ENCODE results near the gene NUMBL. TPM values are rescaled to one million over a fixed set of nuclear protein-coding genes. Genes with fewer than 3 reads are reported as not detected.

NUMBL gene
- total RNA-seq, 4 donors from 2014 or later = 20.5 to 38.2 (median 29.3) TPM

GRCh38 chr19:40697007-40697406, 6.6 kb upstream of the NUMBL start:
- 95% methylated on average over 6 of the region's 6 CpGs for WGBS
- peaks cover 62% of the 10 kb centered on the region for H3K36me3 ChIP-seq

GRCh38 chr19:40695881-40696280, 5.4 kb upstream of the NUMBL start:
- H3K9me3 ChIP-seq = no peaks in the 10 kb centered on the region
- H3K27ac ChIP-seq = no peak overlapping the region
- peaks cover 13% of the 10 kb centered on the region for H3K4me1 ChIP-seq
- H3K36me3 ChIP-seq = peaks cover 51% of the 10 kb centered on the region
- WGBS = 91% methylated on average over 5 of the region's 5 CpGs
- DNase-seq (ENCODE audit: low spot score in 2 of 2) = no peak
- H3K27me3 ChIP-seq = no peaks in the 10 kb centered on the region
- TF ChIP-seq, protein P1, sequence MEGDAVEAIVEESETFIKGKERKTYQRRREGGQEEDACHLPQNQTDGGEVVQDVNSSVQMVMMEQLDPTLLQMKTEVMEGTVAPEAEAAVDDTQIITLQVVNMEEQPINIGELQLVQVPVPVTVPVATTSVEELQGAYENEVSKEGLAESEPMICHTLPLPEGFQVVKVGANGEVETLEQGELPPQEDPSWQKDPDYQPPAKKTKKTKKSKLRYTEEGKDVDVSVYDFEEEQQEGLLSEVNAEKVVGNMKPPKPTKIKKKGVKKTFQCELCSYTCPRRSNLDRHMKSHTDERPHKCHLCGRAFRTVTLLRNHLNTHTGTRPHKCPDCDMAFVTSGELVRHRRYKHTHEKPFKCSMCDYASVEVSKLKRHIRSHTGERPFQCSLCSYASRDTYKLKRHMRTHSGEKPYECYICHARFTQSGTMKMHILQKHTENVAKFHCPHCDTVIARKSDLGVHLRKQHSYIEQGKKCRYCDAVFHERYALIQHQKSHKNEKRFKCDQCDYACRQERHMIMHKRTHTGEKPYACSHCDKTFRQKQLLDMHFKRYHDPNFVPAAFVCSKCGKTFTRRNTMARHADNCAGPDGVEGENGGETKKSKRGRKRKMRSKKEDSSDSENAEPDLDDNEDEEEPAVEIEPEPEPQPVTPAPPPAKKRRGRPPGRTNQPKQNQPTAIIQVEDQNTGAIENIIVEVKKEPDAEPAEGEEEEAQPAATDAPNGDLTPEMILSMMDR (IDR thresholded peaks at IDR 0.05) = no peak
- TF ChIP-seq POLR2AphosphoS5 (IDR thresholded peaks at IDR 0.05) = no peak
- TF ChIP-seq POLR2A (IDR thresholded peaks at IDR 0.05) = no peak
- no peak for TF ChIP-seq EP300 (IDR thresholded peaks at IDR 0.05)
- no peak overlapping the region for H3K4me3 ChIP-seq

More at GRCh38 chr19:40697007-40697406, 6.6 kb upstream of the NUMBL start:
- TF ChIP-seq, protein P1 (IDR thresholded peaks at IDR 0.05) = no peak
- no peak for TF ChIP-seq EP300 (IDR thresholded peaks at IDR 0.05)
- TF ChIP-seq POLR2AphosphoS5 (IDR thresholded peaks at IDR 0.05) = no peak
- no peak for TF ChIP-seq POLR2A (IDR thresholded peaks at IDR 0.05)
- Histone ChIP-seq H3K27me3 (no peaks in the 10 kb centered on the region), H3K4me1 (peaks cover 2% of the 10 kb centered on the region), H3K4me3 (no peak overlapping the region), H3K27ac (no peak overlapping the region), H3K9me3 (no peaks in the 10 kb centered on the region)
- DNase-seq (ENCODE audit: low spot score in 2 of 2) = no peak

DNA sequence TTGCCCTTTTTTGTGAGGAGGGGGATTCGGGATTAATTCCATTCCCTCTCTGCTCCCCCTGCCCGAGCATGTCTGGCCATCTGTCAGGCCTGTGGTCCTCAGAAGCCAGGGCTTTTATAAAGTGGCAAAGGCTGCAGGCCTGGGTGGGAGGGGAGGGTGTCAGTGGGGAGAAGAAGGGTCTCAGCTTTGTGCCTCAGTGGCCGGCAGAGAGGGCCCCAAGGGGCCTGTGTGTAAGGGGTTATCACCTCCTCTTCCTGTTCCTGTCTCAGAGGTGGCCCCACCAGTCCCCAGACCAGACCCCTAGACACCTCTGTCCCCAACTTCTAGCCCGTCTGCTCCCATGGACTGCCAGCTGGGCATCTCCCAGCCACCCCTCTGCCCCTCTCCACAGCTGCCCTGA, 3.4 kb upstream of the NUMBL start:
- Histone ChIP-seq H3K4me3 (no peak overlapping the region), H3K27ac (no peak overlapping the region), H3K4me1 (peaks cover 29% of the 10 kb centered on the region), H3K9me3 (no peaks in the 10 kb centered on the region), H3K27me3 (no peaks in the 10 kb centered on the region), H3K36me3 (peaks cover 35% of the 10 kb centered on the region)
- no peak for TF ChIP-seq POLR2AphosphoS5 (IDR thresholded peaks at IDR 0.05)
- no peak for DNase-seq (ENCODE audit: low spot score in 2 of 2)
- WGBS = 100% methylated on average over 3 of the region's 4 CpGs

GRCh38 chr19:40693150-40693788, 2.8 kb upstream of the NUMBL start:
- H3K9me3 ChIP-seq = no peaks in the 10 kb centered on the region

DNA sequence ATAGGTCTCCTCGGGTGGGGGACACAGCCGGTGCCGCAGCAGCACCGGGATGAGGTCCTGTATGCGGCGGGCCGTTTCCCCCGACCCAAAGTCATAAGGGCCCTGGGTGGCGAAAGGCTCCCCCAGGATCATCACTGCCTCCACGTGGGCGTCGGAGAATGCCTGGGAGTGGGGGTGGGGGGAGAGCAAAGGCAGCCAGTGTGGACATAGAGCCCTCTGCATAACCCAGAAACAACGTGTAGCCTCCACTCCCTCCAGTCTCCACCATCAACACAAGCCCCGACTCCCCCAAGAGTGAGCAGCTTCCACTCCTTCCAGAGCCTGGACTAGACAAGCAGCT, 1.7 kb upstream of the NUMBL start:
- Histone ChIP-seq H3K4me3 (no peak overlapping the region), H3K4me1 (peaks cover 45% of the 10 kb centered on the region), H3K27me3 (no peaks in the 10 kb centered on the region), H3K9me3 (no peaks in the 10 kb centered on the region), H3K27ac (peak overlapping the region; percentile 89), H3K36me3 (peaks cover 35% of the 10 kb centered on the region)
- 55% methylated on average over 4 of the region's 14 CpGs for WGBS
- TF ChIP-seq, protein P1 (IDR thresholded peaks at IDR 0.05) = no peak
- TF ChIP-seq POLR2A (IDR thresholded peaks at IDR 0.05) = no peak
- TF ChIP-seq EP300 (IDR thresholded peaks at IDR 0.05) = no peak
- no peak for TF ChIP-seq POLR2AphosphoS5 (IDR thresholded peaks at IDR 0.05)
- no peak for DNase-seq (ENCODE audit: low spot score in 2 of 2)

More at GRCh38 chr19:40693150-40693788, 2.8 kb upstream of the NUMBL start:
- Histone ChIP-seq H3K36me3 (peaks cover 35% of the 10 kb centered on the region), H3K4me1 (peaks cover 35% of the 10 kb centered on the region), H3K27me3 (no peaks in the 10 kb centered on the region), H3K27ac (no peak overlapping the region), H3K4me3 (no peak overlapping the region)
- WGBS = 87% methylated on average over 9 of the region's 11 CpGs
- TF ChIP-seq EP300 (IDR thresholded peaks at IDR 0.05) = no peak
- TF ChIP-seq, protein P1 (IDR thresholded peaks at IDR 0.05) = no peak
- no peak for TF ChIP-seq POLR2A (IDR thresholded peaks at IDR 0.05)
- no peak for TF ChIP-seq POLR2AphosphoS5 (IDR thresholded peaks at IDR 0.05)
- no peak for DNase-seq (ENCODE audit: low spot score in 2 of 2)

Data from suprapubic skin (tissue), 4 donors.